Mesenchymal stem cell (in vitro differentiated cells and primary cell): ENCODE results near the gene ZFYVE21.

Experiments used
- DNase-seq: peaks from one replicate; pipeline ENCODE4 v3.0.0-alpha.2; 2013
- H2AFZ ChIP-seq: one replicate; pipeline ENCODE4 v1.6.1; 2013; ENCODE audit warnings: low read depth, mild to moderate bottlenecking, control low read depth, inconsistent platforms, low read length, moderate library complexity
- H2AK5ac ChIP-seq: 2 replicates; pipeline ENCODE4 v1.6.1; 2013; ENCODE audit warnings: low read length, moderate library complexity, mild to moderate bottlenecking, inconsistent platforms; ENCODE audit not compliant: severe bottlenecking
- H2BK120ac ChIP-seq: one replicate; pipeline ENCODE4 v1.6.1; 2013; ENCODE audit warnings: low read depth, mild to moderate bottlenecking, inconsistent platforms, low read length, moderate library complexity
- H2BK12ac ChIP-seq, 2 experiments: one replicate each; pipeline ENCODE4 v1.6.1; 2013; ENCODE audit warnings: inconsistent platforms in 2 of 2, low read length in 2 of 2, mild to moderate bottlenecking in 2 of 2, moderate library complexity in 2 of 2, control low read depth in 1 of 2
- H2BK15ac ChIP-seq: one replicate; pipeline ENCODE4 v1.6.1; 2013; ENCODE audit warnings: mild to moderate bottlenecking, low read depth, inconsistent platforms; ENCODE audit not compliant: poor library complexity, severe bottlenecking
- H2BK5ac ChIP-seq: 2 replicates; pipeline ENCODE4 v1.6.1; 2013; ENCODE audit warnings: low read depth, mild to moderate bottlenecking, low read length, control low read depth, inconsistent platforms; ENCODE audit not compliant: poor library complexity, severe bottlenecking
- H3K14ac ChIP-seq, 2 experiments: one replicate each; pipeline ENCODE4 v1.6.1; 2013; ENCODE audit warnings: inconsistent platforms in 2 of 2, low read length in 2 of 2, control low read depth in 1 of 2, mild to moderate bottlenecking in 1 of 2, moderate library complexity in 1 of 2
- H3K18ac ChIP-seq, 2 experiments: one replicate each; pipeline ENCODE4 v1.6.1; 2013; ENCODE audit warnings: inconsistent platforms in 2 of 2, low read length in 2 of 2, control low read depth in 1 of 2, low read depth in 1 of 2, mild to moderate bottlenecking in 1 of 2
- H3K23ac ChIP-seq, 2 experiments: one replicate each; pipeline ENCODE4 v1.6.1; 2013; ENCODE audit warnings: inconsistent platforms in 2 of 2, low read length in 2 of 2, mild to moderate bottlenecking in 2 of 2, moderate library complexity in 2 of 2, control low read depth in 1 of 2
- H3K27ac ChIP-seq: 2 replicates; pipeline ENCODE4 v1.5.1; 2013; ENCODE audit warnings: mild to moderate bottlenecking, moderate library complexity, low read length, control low read depth, inconsistent platforms; ENCODE audit not compliant: poor library complexity, severe bottlenecking
- H3K27me3 ChIP-seq, 2 experiments: 2 replicates each; pipeline versions ENCODE4 v1.6.1 to v1.7.0; 2013; ENCODE audit warnings: low read length in 2 of 2, mild to moderate bottlenecking in 2 of 2, moderate library complexity in 2 of 2, control low read depth in 1 of 2, inconsistent platforms in 1 of 2; ENCODE audit not compliant: control insufficient read depth in 1 of 2, insufficient read depth in 1 of 2
- H3K36me3 ChIP-seq, 2 experiments: 2 replicates each; pipeline versions ENCODE4 v1.6.1 to v1.7.0; 2013; ENCODE audit warnings: low read length in 2 of 2, control low read depth in 1 of 2, inconsistent platforms in 1 of 2, low read depth in 1 of 2, mild to moderate bottlenecking in 1 of 2; ENCODE audit not compliant: insufficient read depth in 2 of 2, control insufficient read depth in 1 of 2
- H3K4ac ChIP-seq, 2 experiments: one replicate each; pipeline ENCODE4 v1.6.1; 2013; ENCODE audit warnings: inconsistent platforms in 2 of 2, low read length in 2 of 2, mild to moderate bottlenecking in 2 of 2, moderate library complexity in 2 of 2, control low read depth in 1 of 2, low read depth in 1 of 2
- H3K4me1 ChIP-seq: 2 replicates; pipeline ENCODE4 v1.6.1; 2013; ENCODE audit warnings: low read depth, low read length, control low read depth; ENCODE audit not compliant: control insufficient read depth, insufficient read depth
- H3K4me2 ChIP-seq: 2 replicates; pipeline ENCODE4 v1.6.1; 2013; ENCODE audit warnings: low read length, mild to moderate bottlenecking, inconsistent platforms; ENCODE audit not compliant: poor library complexity, severe bottlenecking
- H3K4me3 ChIP-seq, 2 experiments: 2 replicates each; pipeline versions ENCODE4 v1.5.1 to v1.7.0; 2013; ENCODE audit warnings: low read length in 2 of 2, mild to moderate bottlenecking in 2 of 2, control low read depth in 1 of 2, low read depth in 1 of 2; ENCODE audit not compliant: insufficient read depth in 1 of 2
- H3K79me1 ChIP-seq: replicated peaks from 2 replicates; pipeline ENCODE4 v1.6.1; 2013; ENCODE audit warnings: mild to moderate bottlenecking, control low read depth, low read length, inconsistent platforms; ENCODE audit not compliant: poor library complexity, severe bottlenecking
- H3K9ac ChIP-seq: 2 replicates; pipeline ENCODE4 v1.7.0; 2013; ENCODE audit warnings: mild to moderate bottlenecking, low read length, moderate library complexity
- H3K9me3 ChIP-seq: 2 replicates; pipeline ENCODE4 v1.7.0; 2013; ENCODE audit warnings: mild to moderate bottlenecking, low read length; ENCODE audit not compliant: control insufficient read depth
- H4K8ac ChIP-seq: one replicate; pipeline ENCODE4 v1.6.1; 2013; ENCODE audit warnings: inconsistent platforms, mild to moderate bottlenecking, low read length, moderate library complexity
- H4K91ac ChIP-seq: one replicate; pipeline ENCODE4 v1.6.1; 2013; ENCODE audit warnings: mild to moderate bottlenecking, low read length, inconsistent platforms
- WGBS: methylation state at CpG from one replicate; pipeline ENCODE4 v1.1.7; 2013; ENCODE audit warnings: mixed read lengths; 5-methylcytosine and 5-hydroxymethylcytosine counted together

The ZFYVE21 gene

DNA sequence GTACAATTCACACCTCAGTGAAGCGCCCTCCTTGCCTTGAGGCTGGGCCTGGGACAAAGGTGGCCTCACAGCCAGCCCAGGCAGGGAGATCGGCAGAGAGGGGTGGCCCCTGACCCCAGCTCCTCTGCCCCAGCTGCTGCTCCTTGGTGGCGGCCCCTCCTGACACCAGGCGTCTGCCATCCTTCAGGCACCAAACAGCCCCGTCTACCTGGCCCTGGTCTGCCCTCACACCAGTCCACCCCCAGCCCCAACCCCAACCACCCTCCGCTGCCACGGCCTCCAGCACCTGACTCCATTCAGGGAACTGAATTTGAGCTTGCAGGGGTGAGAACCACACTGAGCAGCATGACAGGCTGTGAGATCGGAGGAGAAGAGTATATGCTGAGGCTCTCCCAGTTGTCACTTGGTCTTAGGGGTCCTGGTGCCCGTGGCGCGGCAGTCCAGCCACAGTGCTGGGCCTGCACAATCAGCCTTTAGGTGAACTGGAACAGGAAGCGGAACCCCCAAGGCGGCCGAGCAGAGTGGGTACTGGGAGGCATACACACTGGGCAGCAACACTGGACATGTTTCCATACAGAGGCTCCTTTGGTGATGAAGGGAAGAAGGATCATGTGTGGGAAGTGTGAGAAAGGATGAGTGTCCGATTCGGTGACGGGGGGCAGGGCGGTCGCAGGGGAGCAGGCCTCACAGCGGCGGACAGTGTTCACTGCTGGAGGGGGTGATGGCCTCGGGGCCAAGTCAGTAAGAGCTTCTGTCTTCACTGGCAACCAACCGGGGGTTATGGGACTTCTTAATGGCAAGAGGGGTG lies 18.7 kb downstream of the ZFYVE21 start:
- no peak overlapping the region for H3K4me2 ChIP-seq
- no peaks in the 10 kb centered on the region for H3K9me3 ChIP-seq
- peaks cover 21% of the 10 kb centered on the region for H3K79me1 ChIP-seq
- H3K36me3 ChIP-seq = peaks cover 53 to 78% of the 10 kb centered on the region in 2 experiments
- H2AFZ ChIP-seq = no peak overlapping the region
- H3K14ac ChIP-seq = no peak overlapping the region
- WGBS = 97% methylated on average over 23 of the region's 23 CpGs
- H3K4me3 ChIP-seq = no peak overlapping the region
- no peak overlapping the region for H2BK120ac ChIP-seq
- H3K27me3 ChIP-seq = no peaks in the 10 kb centered on the region
- H3K4me1 ChIP-seq = peaks cover 8% of the 10 kb centered on the region
- H2BK5ac ChIP-seq = no peak overlapping the region
- no peak overlapping the region for H2BK12ac ChIP-seq
- no peak overlapping the region for H2BK15ac ChIP-seq
- no peak overlapping the region for H4K91ac ChIP-seq
- no peak overlapping the region for H3K23ac ChIP-seq
- no peak overlapping the region for H3K4ac ChIP-seq
- H3K9ac ChIP-seq = no peak overlapping the region
- no peak overlapping the region for H2AK5ac ChIP-seq
- no peak for DNase-seq
- no peak overlapping the region for H4K8ac ChIP-seq
- no peak overlapping the region for H3K18ac ChIP-seq
- no peak overlapping the region for H3K27ac ChIP-seq

- no peak overlapping the region for H3K4me2 ChIP-seq
Observed at GRCh38 chr14:103735022-103735421, 19.4 kb downstream of the ZFYVE21 start.

DNA sequence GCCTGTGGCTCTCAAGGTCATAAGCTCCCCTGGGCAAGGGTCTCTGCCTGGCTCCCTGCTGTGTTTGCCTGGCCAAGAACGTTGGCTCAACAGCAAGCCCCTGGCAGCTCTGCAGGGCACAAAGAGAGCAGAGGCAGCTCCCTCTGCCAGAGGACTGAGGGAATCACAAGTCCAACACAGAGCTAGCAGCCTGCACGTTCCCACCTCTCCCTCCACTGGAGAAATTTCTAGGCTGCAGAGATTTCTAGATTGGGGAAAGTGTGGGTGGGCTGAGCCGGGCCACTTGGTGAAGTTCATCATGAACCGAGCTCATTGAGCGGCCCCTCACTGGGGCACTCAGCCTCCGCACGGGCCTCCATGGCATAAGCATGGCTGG lies 19.8 kb downstream of the ZFYVE21 start:
- H2BK120ac ChIP-seq = no peak overlapping the region
- whole genome bisulfite sequencing = 89% methylated on average over 6 of the region's 7 CpGs
- H2BK5ac ChIP-seq = no peak overlapping the region

More at GRCh38 chr14:103735022-103735421, 19.4 kb downstream of the ZFYVE21 start:
- Histone ChIP-seq H3K9ac (no peak overlapping the region), H2AFZ (no peak overlapping the region), H3K4me3 (no peak overlapping the region), H3K27me3 (no peaks in the 10 kb centered on the region), H2BK15ac (no peak overlapping the region), H2BK120ac (no peak overlapping the region), H2BK5ac (no peak overlapping the region), H3K9me3 (no peaks in the 10 kb centered on the region), H4K91ac (no peak overlapping the region), H3K23ac (no peak overlapping the region), H2AK5ac (no peak overlapping the region), H3K79me1 (peaks cover 17% of the 10 kb centered on the region), H3K18ac (no peak overlapping the region), H3K4ac (no peak overlapping the region), H3K27ac (no peak overlapping the region), H2BK12ac (no peak overlapping the region), H3K36me3 (peaks cover 45 to 78% of the 10 kb centered on the region in 2 experiments), H3K4me1 (peaks cover 8% of the 10 kb centered on the region), H4K8ac (no peak overlapping the region), H3K14ac (no peak overlapping the region)
- DNase-seq = no peak
- WGBS = 89% methylated on average over 12 of the region's 12 CpGs

DNA sequence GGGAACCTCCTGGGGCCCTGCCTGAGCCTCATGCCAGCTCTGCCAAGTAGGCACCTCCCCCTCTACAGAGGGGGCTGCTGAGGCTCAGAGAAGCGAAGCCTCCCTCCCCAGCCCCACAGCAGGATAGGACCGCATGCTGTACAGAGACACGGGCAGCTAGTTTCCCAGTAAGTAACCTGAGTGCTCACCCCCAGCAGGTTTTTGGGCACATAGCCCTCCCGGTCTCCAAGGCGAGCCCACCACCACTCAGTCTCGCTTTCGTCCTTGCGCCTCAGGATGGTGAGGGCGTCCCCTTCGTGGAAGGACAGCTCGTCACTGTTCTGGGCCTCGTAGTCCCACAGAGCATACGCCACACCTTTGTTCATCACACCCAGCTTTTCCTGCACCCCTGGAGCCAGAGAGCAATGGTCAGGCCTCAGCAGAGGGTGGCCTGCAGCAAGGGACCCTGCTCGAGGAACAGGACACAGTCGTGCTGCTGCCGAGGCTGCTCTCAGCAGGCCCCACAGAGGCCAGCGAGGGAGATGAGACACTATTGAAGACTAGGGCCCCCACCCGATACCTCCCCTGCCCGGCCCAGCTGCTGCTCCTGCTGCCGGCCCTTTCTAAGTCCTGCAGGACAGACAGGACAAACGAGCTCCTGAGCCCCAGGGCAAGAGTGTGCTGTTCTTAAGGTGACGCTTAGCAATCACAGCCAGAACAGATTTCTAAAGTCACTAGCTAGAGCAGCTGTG lies 20.4 kb downstream of the ZFYVE21 start:
- Histone ChIP-seq H2BK120ac (no peak overlapping the region), H2BK12ac (no peak overlapping the region), H4K91ac (no peak overlapping the region), H3K27ac (no peak overlapping the region), H3K36me3 (peaks cover 37 to 74% of the 10 kb centered on the region in 2 experiments), H3K4me3 (peak overlapping the region in 1 of 2 experiments; percentile 31), H3K14ac (no peak overlapping the region), H3K4ac (no peak overlapping the region), H4K8ac (no peak overlapping the region), H3K79me1 (peaks cover 9% of the 10 kb centered on the region), H3K4me2 (no peak overlapping the region), H2BK5ac (no peak overlapping the region), H2BK15ac (no peak overlapping the region), H2AFZ (no peak overlapping the region), H3K23ac (no peak overlapping the region), H3K27me3 (no peaks in the 10 kb centered on the region), H3K18ac (no peak overlapping the region), H3K9me3 (no peaks in the 10 kb centered on the region), H2AK5ac (no peak overlapping the region), H3K4me1 (peaks cover 8% of the 10 kb centered on the region), H3K9ac (no peak overlapping the region)
- DNase-seq = no peak
- WGBS = 90% methylated on average over 22 of the region's 22 CpGs

More for the DNA sequence above, 19.8 kb downstream of the ZFYVE21 start:
- Histone ChIP-seq H3K4me3 (no peak overlapping the region), H2BK15ac (no peak overlapping the region), H3K27me3 (no peaks in the 10 kb centered on the region), H2BK12ac (no peak overlapping the region), H3K4me2 (no peak overlapping the region), H3K9me3 (no peaks in the 10 kb centered on the region), H3K4ac (no peak overlapping the region), H3K23ac (no peak overlapping the region), H4K91ac (no peak overlapping the region), H3K36me3 (peaks cover 41 to 78% of the 10 kb centered on the region in 2 experiments), H3K27ac (no peak overlapping the region), H3K14ac (no peak overlapping the region), H3K79me1 (peaks cover 13% of the 10 kb centered on the region), H3K18ac (no peak overlapping the region), H3K4me1 (peaks cover 8% of the 10 kb centered on the region), H4K8ac (no peak overlapping the region), H3K9ac (no peak overlapping the region), H2AFZ (no peak overlapping the region), H2AK5ac (no peak overlapping the region)
- DNase-seq = no peak
